PC-9 (cell line): ENCODE data around the gene CTNS. TPM values are rescaled to one million over a fixed set of nuclear protein-coding genes. Genes with fewer than 3 reads are reported as not detected.
A peak's percentile ranks its signal among the peaks of the same experiment; 100 is the strongest.

Source experiments
- BruUV-seq: library from RNA; stranded (reverse); fragments of 400-500 nt; replicated peaks from 2 replicates; lab custom pipeline; 2021; lab: Mats Ljungman, UMichigan
- CTCF ChIA-PET: fragments of 300-600 bp; sonication (Branson Sonifier 250); formaldehyde crosslinking; loops from one replicate; lab custom pipeline; 2022; ENCODE audit warnings: antibody characterized with exemption; lab: Charles Lee
- POLR2A ChIA-PET: fragments of 300-600 bp; sonication (Branson Sonifier 250); formaldehyde crosslinking; loops from one replicate; lab custom pipeline; 2022; ENCODE audit warnings: antibody characterized with exemption; ENCODE audit not compliant: unreplicated experiment; lab: Charles Lee
- DNase-seq, 2 experiments: peaks; one replicate each; pipeline versions ENCODE4 v3.0.0 to v3.0.0-alpha.2; 2015 to 2022; ENCODE audit warnings: mixed read lengths in 1 of 2
- H2AFZ ChIP-seq: fragments of 200-600 bp; sonication (generic); 2 replicates; pipeline ENCODE4 v1.8.1; 2017; ENCODE audit warnings: antibody characterized with exemption
- H3F3A ChIP-seq: fragments of 200-600 bp; sonication (generic); 2 replicates; pipeline ENCODE4 v1.8.1; 2017; ENCODE audit warnings: antibody characterized with exemption, mild to moderate bottlenecking, low read depth; ENCODE audit not compliant: insufficient read depth
- H3K27ac ChIP-seq: fragments of 200-600 bp; sonication (generic); 2 replicates; pipeline ENCODE4 v1.6.1; 2016; ENCODE audit warnings: mixed run types
- H3K27me3 ChIP-seq: fragments of 200-600 bp; sonication (generic); 2 replicates; pipeline ENCODE4 v1.6.1; 2016; ENCODE audit warnings: low read depth, mixed run types; ENCODE audit not compliant: insufficient read depth
- H3K36me3 ChIP-seq: fragments of 200-600 bp; sonication (generic); 2 replicates; pipeline ENCODE4 v1.6.1; 2016; ENCODE audit warnings: low read depth, mixed run types
- H3K4me1 ChIP-seq: fragments of 200-600 bp; sonication (generic); replicated peaks from 2 replicates; pipeline ENCODE4 v1.6.1; 2016; ENCODE audit warnings: mixed run types; ENCODE audit not compliant: insufficient read depth
- H3K4me2 ChIP-seq: fragments of 200-600 bp; sonication (generic); 2 replicates; pipeline ENCODE4 v1.6.1; 2017; ENCODE audit warnings: mixed run types
- H3K4me3 ChIP-seq: fragments of 200-600 bp; sonication (generic); 2 replicates; pipeline ENCODE4 v1.6.1; 2016; ENCODE audit warnings: mixed run types
- H3K79me2 ChIP-seq: fragments of 200-600 bp; sonication (generic); 2 replicates; pipeline ENCODE4 v1.6.1; 2017; ENCODE audit warnings: low read depth, mixed run types
- H3K9me2 ChIP-seq: fragments of 200-600 bp; sonication (generic); 2 replicates; pipeline ENCODE4 v1.8.1; 2017; ENCODE audit warnings: mild to moderate bottlenecking; ENCODE audit not compliant: insufficient read depth
- H3K9me3 ChIP-seq: fragments of 200-600 bp; sonication (generic); 2 replicates; pipeline ENCODE4 v1.8.1; 2016; ENCODE audit warnings: low read depth; ENCODE audit not compliant: insufficient read depth
- H4K20me1 ChIP-seq: fragments of 200-600 bp; sonication (generic); 2 replicates; pipeline ENCODE4 v1.8.1; 2017; ENCODE audit not compliant: insufficient read depth
- CTCF ChIP-seq: fragments of 200-600 bp; sonication (generic); conservative IDR thresholded peaks from 2 replicates; pipeline ENCODE4 v1.6.1; 2017; ENCODE audit warnings: mixed run types, antibody characterized with exemption, mild to moderate bottlenecking, moderate library complexity
- EZH2 ChIP-seq: fragments of 200-600 bp; sonication (generic); IDR thresholded peaks from 2 replicates; pipeline ENCODE4 v1.8.0; 2017; ENCODE audit warnings: antibody characterized with exemption, low read depth
- intact Hi-C: fragments of 100-400 bp; cut with micrococcal nuclease; formaldehyde crosslinking; loops from one replicate; pipeline ENCODE4 v1.10.0; 2022; ENCODE audit not compliant: unreplicated experiment
- total RNA-seq: library from RNA; stranded (reverse); gene quantifications from 2 replicates; pipeline ENCODE4 v1.2.3, GENCODE V29; 2021

The CTNS gene
- total RNA-seq, 1 experiment from 2014 or later, result 12.5 TPM

- H3K36me3 ChIP-seq, result no peaks in the 10 kb centered on the region
- ChIA-PET CTCF (interaction anchor here (0.6 kb wide), 1 partner anchor 28 kb away, joined by 7 read pairs; no protein-coding TSS in a partner anchor), POLR2A (interaction anchor here (0.6 kb wide), 1 partner anchor 16 kb away, joined by 3 read pairs; no protein-coding TSS in a partner anchor)
- intact Hi-C loops, result no loop called here
- DNase-seq, result peak; percentile 41 to 81
- peak overlapping the region; percentile 39 for H3K27ac ChIP-seq
- H2AFZ ChIP-seq, result no peak overlapping the region
- H3K79me2 ChIP-seq, result no peaks in the 10 kb centered on the region
- no peaks in the 10 kb centered on the region; the same call in 1 of the 2 replicates for H3K9me2 ChIP-seq
- no peaks in the 10 kb centered on the region for H3K27me3 ChIP-seq
- H4K20me1 ChIP-seq, result no peaks in the 10 kb centered on the region
- no peaks in the 10 kb centered on the region for H3K9me3 ChIP-seq
- no TSS peak for BruUV-seq
- TF ChIP-seq EZH2 (no peak), CTCF (no peak)
- no peak overlapping the region for H3K4me3 ChIP-seq
- peaks cover 16% of the 10 kb centered on the region for H3K4me1 ChIP-seq
- H3K4me2 ChIP-seq, result peak overlapping the region; percentile 32; the same call in 1 of the 2 replicates
- peaks cover 18% of the 10 kb centered on the region; the same call in 1 of the 2 replicates for H3F3A ChIP-seq
These were observed 74.4 kb downstream of the CTNS start for GRCh38 chr17:3710951-3711383.

Other genes starting within 250 kb of the CTNS start
- gene OR1E1, start 238.3 kb upstream of the CTNS start, total RNA-seq, result not detected in 2 replicates
- not detected in 2 replicates for gene OR3A3, start 225.4 kb upstream of the CTNS start, total RNA-seq
- not detected in 2 replicates for gene OR1E2, start 202.9 kb upstream of the CTNS start, total RNA-seq
- gene SPATA22, start 164.9 kb upstream of the CTNS start, total RNA-seq, result not detected in 2 replicates
- gene ASPA, start 160.8 kb upstream of the CTNS start, total RNA-seq, result not detected in 2 replicates
- 1.5 and 1.9 TPM in 2 replicates for gene TRPV3, start 78.9 kb upstream of the CTNS start, total RNA-seq
- 7.8 TPM in 2 replicates for gene TRPV1, start 27.3 kb upstream of the CTNS start, total RNA-seq
- 19.8 and 21.4 TPM in 2 replicates for gene SHPK, start 510 bp upstream of the CTNS start, total RNA-seq
- gene TAX1BP3, start 31.8 kb downstream of the CTNS start, total RNA-seq, result 147 and 168 TPM in 2 replicates
- 89.6 and 89.9 TPM in 2 replicates for gene EMC6, start 32.1 kb downstream of the CTNS start, total RNA-seq
- 15.0 and 18.3 TPM in 2 replicates for gene P2RX5, start 59.4 kb downstream of the CTNS start, total RNA-seq
- gene HASPIN, start 87.1 kb downstream of the CTNS start, total RNA-seq, result 25.1 and 26.8 TPM in 2 replicates
- 48.7 and 52.8 TPM in 2 replicates for gene ITGAE, start 164.4 kb downstream of the CTNS start, total RNA-seq
- 48.2 and 58.5 TPM in 2 replicates for gene NCBP3, start 209.5 kb downstream of the CTNS start, total RNA-seq